Measurements from ENCODE around the gene RPL14. TPM values are rescaled to one million over a fixed set of nuclear protein-coding genes. Genes with fewer than 3 reads are reported as not detected.
A peak's percentile ranks its signal among the peaks of the same experiment; 100 is the strongest.

RPL14 gene
- total and polyA plus RNA-seq, 9 donors, result 668 to 4,413 (median 2,720) TPM

DNA sequence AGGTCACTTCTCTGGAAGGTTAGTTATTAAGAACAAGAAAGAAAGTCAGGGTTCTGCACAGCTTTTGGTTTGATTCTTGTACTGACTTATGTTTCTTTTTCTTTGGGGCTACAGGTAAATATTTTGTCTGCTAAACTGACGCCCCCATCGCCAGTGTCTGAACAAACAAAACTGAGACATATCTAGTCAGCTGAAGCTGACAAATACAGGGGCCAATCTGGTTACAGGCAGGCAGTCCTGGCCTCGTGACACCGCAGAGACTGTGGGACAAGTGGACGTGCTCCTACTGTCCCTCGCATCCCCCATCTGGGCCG is 4.6 kb upstream of the RPL14 start:
- DNase-seq, result no peak
- peak overlapping the region; percentile 61 for H3K4me3 ChIP-seq
- H3K27me3 ChIP-seq, result no peaks in the 10 kb centered on the region
- 0 to 2% (median 0%) methylated on average over 7 of the region's 7 CpGs for WGBS, 3 donors
- no peaks in the 10 kb centered on the region for H3K36me3 ChIP-seq
- peaks cover 5% of the 10 kb centered on the region for H3K4me1 ChIP-seq (ENCODE audit: insufficient read depth)
- TF ChIP-seq POLR2A (IDR thresholded peaks at IDR 0.05), result no peak
- TF ChIP-seq, protein P1, sequence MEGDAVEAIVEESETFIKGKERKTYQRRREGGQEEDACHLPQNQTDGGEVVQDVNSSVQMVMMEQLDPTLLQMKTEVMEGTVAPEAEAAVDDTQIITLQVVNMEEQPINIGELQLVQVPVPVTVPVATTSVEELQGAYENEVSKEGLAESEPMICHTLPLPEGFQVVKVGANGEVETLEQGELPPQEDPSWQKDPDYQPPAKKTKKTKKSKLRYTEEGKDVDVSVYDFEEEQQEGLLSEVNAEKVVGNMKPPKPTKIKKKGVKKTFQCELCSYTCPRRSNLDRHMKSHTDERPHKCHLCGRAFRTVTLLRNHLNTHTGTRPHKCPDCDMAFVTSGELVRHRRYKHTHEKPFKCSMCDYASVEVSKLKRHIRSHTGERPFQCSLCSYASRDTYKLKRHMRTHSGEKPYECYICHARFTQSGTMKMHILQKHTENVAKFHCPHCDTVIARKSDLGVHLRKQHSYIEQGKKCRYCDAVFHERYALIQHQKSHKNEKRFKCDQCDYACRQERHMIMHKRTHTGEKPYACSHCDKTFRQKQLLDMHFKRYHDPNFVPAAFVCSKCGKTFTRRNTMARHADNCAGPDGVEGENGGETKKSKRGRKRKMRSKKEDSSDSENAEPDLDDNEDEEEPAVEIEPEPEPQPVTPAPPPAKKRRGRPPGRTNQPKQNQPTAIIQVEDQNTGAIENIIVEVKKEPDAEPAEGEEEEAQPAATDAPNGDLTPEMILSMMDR (IDR thresholded peaks at IDR 0.05), result no peak
- no peak for TF ChIP-seq EP300 (IDR thresholded peaks at IDR 0.05)
- intact Hi-C loops (cut with DNase I), result loop anchor here in 2 of 4 donors (10.0 kb wide), 2 partner anchors 128 to 138 kb away; no protein-coding TSS in a partner anchor
- H3K27ac ChIP-seq, result peak overlapping the region; percentile 82 to 88
- no peaks in the 10 kb centered on the region for H3K9me3 ChIP-seq

DNA sequence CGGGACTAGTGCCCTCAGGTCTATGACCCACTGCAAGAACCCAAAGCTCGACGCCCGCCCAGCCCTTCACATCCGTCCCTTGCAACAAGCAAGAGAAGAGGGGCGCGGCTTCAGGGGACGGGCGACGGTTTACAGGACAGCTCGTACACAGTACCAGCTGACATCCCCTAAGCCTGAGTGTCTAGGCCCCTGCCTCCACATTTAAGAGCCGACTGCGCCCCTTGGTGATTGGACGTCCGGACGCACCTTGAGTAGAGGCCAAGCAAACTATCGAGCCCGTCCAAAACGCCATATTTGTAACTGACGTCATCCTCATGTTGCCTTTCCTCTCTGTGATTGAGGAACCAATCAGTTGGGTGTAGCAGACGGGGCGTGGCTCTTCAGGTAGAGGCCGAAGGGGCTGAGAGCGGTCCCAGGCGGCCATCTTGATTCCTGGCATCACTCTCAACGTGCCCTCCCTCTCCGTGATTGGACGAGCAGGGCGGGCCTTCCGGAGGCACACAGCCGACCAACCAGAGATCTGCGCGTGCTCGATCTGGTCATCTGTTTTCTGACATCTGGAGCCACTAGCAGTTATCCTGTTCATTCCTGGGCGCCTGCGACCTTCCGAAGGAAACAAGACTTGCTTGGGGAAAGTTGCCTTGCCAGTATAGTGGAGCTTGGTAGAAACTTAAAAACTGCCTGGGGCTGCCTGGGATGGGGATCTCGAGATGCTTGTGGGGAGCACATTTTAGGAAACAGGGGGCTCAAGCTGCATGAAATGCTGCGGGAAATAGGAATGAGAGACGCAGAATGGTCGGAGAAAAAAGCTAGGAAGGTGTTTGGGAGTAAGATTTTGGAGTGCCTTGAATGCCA is 4.0 kb upstream of the RPL14 start:
- intact Hi-C loops (cut with DNase I), result loop anchor here in 2 of 4 donors (10.0 kb wide), 2 partner anchors 128 to 138 kb away; no protein-coding TSS in a partner anchor

GRCh38 chr3:40453933-40454332 is 3.2 kb upstream of the RPL14 start:
- no peaks in the 10 kb centered on the region for H3K9me3 ChIP-seq
- 25 to 38% (median 27%) methylated on average over 6 of the region's 6 CpGs for WGBS, 3 donors
- no peaks in the 10 kb centered on the region for H3K27me3 ChIP-seq
- H3K4me1 ChIP-seq (ENCODE audit: insufficient read depth), result peaks cover 9% of the 10 kb centered on the region
- no peak for TF ChIP-seq EP300 (IDR thresholded peaks at IDR 0.05)
- no peak for TF ChIP-seq POLR2A (IDR thresholded peaks at IDR 0.05)
- TF ChIP-seq, protein P1 (IDR thresholded peaks at IDR 0.05), result no peak
- no peaks in the 10 kb centered on the region for H3K36me3 ChIP-seq
- no peak overlapping the region for H3K4me3 ChIP-seq
- no peak for DNase-seq
- intact Hi-C loops (cut with DNase I), result loop anchor here in 2 of 4 donors (10.0 kb wide), 2 partner anchors 129 to 139 kb away; no protein-coding TSS in a partner anchor
- no peak overlapping the region for H3K27ac ChIP-seq

More for the DNA sequence above, 4.0 kb upstream of the RPL14 start:
- no peaks in the 10 kb centered on the region for H3K36me3 ChIP-seq
- peak overlapping the region; percentile 82 to 88 for H3K27ac ChIP-seq
- no peaks in the 10 kb centered on the region for H3K9me3 ChIP-seq
- 0% methylated on average over 32 to 41 of the region's 41 CpGs for WGBS, 3 donors
- H3K4me3 ChIP-seq, result peak overlapping the region; percentile 61
- TF ChIP-seq POLR2A (IDR thresholded peaks at IDR 0.05) (peak; percentile 36), EP300 (IDR thresholded peaks at IDR 0.05) (peak; percentile 10)
- TF ChIP-seq, protein P1 (IDR thresholded peaks at IDR 0.05), result no peak
- no peaks in the 10 kb centered on the region for H3K27me3 ChIP-seq
- H3K4me1 ChIP-seq (ENCODE audit: insufficient read depth), result peaks cover 9% of the 10 kb centered on the region
- DNase-seq, result peak; percentile 95 to 97 (median 96)

DNA sequence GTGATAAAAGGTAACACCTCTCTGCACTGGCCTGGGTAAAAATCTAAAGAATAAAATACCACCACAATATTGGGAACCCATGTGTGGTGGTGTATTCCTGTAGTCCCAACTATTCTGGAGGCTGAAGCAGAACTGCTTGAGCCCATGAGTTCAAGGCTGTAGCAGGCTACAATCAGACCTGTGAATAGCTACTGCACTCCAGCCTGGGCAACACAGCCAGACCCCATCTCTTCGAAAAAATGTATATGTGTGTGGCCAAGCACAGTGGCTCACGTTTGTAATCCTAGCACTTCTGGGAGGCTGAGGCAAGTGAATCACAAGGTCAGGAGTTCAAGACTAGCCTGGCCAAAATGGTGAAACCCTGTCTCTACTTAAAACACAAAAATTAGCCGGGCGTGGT is 1.8 kb upstream of the RPL14 start:
- H3K4me1 ChIP-seq (ENCODE audit: insufficient read depth), result peaks cover 9% of the 10 kb centered on the region

More for the DNA sequence above, 1.8 kb upstream of the RPL14 start:
- DNase-seq, result no peak
- no peak for TF ChIP-seq POLR2A (IDR thresholded peaks at IDR 0.05)
- TF ChIP-seq, protein P1 (IDR thresholded peaks at IDR 0.05), result no peak
- TF ChIP-seq EP300 (IDR thresholded peaks at IDR 0.05), result no peak
- Histone ChIP-seq H3K9me3 (no peaks in the 10 kb centered on the region), H3K27me3 (no peaks in the 10 kb centered on the region), H3K27ac (no peak overlapping the region), H3K4me3 (no peak overlapping the region), H3K36me3 (no peaks in the 10 kb centered on the region)
- intact Hi-C loops (cut with DNase I), result loop anchor here in 3 of 4 donors (5.0 to 10.0 kb wide), 3 partner anchors 131 to 148 kb away; partner anchors contain the start of gene EIF1B (in 1 of the 3)
- 83 to 94% (median 87%) methylated on average over 4 of the region's 4 CpGs for WGBS, 3 donors
